ENCODE measurements around the gene SLC34A2.

DNA sequence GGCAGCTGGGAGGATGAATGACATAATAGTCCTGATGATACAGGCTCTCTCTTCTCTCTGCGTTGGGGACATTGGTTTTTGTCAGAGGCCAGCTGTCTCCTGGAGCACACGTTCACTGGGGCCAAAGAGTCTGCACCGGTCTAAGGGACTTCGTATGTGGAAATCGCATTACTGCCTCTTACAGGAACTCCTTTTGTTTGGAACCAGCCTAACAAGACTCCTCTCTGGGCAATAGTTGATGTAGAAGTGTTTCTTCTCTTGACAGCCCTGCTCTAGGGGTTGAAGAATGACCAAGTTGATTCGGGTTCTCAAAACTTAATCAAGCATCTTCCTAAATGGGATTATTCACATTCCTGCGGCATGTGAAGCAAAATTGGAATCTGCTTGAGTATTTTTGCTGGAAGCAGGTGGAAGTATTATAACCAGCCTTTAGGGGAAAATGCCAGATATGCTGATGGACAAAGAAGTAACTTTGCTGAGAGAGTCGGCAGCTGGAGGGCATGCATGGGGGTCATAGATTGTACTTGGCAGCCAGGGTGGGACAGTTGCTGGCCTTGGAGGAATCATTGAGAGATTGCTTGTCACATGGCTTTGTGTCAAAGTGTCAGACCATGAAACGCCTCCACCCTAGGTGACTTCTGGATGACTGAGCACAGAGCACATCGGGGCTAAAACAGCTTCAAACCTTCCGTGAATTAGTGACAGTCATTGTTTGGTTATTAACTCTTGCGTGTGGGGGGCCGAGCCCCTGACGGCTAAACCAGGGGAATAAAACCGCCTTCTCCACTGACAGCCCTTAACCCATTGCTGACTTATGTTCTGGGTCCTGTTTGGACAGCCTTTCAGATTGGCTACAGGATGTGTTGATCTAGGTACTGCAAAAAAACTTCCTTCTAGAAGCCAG is 34.4 kb upstream of the SLC34A2 start:
- TF ChIP-seq, protein P1, sequence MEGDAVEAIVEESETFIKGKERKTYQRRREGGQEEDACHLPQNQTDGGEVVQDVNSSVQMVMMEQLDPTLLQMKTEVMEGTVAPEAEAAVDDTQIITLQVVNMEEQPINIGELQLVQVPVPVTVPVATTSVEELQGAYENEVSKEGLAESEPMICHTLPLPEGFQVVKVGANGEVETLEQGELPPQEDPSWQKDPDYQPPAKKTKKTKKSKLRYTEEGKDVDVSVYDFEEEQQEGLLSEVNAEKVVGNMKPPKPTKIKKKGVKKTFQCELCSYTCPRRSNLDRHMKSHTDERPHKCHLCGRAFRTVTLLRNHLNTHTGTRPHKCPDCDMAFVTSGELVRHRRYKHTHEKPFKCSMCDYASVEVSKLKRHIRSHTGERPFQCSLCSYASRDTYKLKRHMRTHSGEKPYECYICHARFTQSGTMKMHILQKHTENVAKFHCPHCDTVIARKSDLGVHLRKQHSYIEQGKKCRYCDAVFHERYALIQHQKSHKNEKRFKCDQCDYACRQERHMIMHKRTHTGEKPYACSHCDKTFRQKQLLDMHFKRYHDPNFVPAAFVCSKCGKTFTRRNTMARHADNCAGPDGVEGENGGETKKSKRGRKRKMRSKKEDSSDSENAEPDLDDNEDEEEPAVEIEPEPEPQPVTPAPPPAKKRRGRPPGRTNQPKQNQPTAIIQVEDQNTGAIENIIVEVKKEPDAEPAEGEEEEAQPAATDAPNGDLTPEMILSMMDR (IDR thresholded peaks at IDR 0.05; ENCODE audit: insufficient read depth, low read length, poor library complexity, severe bottlenecking) = no peak
- no peak for TF ChIP-seq EZH2phosphoT487 (conservative IDR thresholded peaks at IDR 0.05; ENCODE audit: low read length)
